UCSD-AML1 (cell line): ENCODE measurements around the gene SORBS2.

Experiments
- DNase-seq: peaks from one replicate; lab custom pipeline; 2025; ENCODE audit not compliant: unreplicated experiment; lab: John Stamatoyannopoulos, UW

The SORBS2 gene

DNA sequence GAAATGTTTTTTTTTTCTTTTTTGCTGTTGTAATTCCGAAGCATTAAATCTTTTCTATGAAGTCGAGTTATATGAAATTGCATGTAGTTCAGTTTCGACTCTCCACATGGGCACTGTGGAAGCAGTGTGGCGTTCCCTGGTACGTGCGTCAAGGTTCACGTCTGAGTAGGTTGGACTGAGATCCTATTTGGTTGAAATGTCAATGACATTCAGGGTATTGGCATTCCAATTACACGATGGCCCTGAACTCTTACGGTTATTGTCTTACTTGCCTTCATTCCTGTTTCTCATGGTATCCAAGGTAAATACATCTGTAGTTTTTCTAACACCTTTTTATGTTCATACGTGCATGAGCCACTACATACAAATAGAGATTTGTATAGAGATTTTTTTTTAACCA is 128.8 kb downstream of the SORBS2 start:
- DNase-seq, result no peak

DNA sequence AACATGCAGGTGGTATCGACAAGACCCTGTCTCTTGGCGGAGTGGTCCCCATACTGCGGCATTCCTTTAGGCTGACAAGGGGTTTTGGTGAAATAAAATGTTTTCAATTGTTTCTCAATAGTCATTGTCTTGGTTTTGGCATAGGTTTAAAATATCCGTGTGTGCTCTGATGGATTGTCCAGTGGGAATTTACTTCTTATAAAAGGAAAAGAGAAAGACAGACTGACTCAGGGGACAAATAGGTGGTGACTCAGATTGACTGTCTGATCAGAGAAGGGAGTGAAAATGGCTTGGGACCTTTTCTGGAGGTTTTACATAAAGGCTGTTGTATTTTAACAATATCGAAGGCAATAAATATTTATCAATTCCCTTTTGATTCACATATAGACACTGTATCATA is 129.8 kb downstream of the SORBS2 start:
- no peak for DNase-seq

DNA sequence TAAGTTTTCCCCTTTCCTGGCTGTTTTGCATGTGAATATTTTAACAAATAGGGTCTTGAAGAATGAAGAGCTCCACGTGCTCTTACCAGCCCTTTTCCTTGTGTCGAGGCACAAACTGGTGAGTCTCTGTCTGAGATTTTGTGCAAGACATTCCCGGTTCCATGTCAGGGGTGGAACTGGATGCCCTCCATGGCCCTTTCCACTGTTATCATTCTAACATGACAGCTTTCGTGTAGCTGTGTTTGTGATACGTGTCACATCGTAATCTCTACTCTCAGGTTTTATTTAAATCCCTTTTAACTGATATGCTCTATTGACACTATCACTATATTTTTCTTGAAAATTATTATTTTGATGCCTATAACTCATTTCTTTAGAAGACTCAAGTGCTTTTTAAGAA is 130.4 kb downstream of the SORBS2 start:
- no peak for DNase-seq

DNA sequence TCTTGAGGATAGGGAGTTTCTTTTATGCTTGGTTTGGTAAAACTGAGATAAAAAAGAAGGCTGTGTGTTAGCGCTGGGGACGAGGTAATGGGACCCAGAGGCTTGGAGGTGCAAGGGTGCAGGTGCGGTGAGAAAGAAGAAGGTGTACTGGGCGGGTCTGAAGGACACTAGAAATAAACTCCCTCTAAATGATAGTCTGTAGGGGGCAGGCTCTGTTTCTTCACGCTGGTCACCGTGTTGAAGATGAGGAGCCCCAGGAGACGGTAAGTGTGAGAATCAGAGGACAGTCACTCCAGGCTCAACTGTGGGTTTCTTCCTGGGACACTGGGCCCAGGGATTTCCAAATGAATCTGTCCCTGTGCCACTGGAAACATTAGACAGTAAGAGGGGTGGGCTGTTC is 131.4 kb downstream of the SORBS2 start:
- DNase-seq, result no peak

DNA sequence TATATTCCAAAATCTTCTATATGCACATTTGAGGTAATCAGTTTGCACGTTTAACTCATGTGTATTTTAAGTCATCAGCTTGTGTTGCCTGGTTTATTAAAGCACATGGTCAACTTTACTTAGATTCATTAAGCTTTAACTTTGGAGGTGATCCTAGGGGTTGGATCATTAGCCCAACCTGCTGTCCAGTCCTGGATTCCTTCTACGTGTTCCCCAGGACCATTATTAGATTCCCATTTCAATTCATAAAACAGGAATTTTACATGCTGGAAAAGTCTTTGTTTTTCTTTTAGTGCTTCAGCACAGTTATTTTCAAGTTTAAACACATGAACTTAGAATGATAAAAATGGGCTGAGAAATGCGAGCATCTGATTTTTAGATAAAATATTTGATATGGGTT is 132.5 kb downstream of the SORBS2 start:
- DNase-seq, result no peak

DNA sequence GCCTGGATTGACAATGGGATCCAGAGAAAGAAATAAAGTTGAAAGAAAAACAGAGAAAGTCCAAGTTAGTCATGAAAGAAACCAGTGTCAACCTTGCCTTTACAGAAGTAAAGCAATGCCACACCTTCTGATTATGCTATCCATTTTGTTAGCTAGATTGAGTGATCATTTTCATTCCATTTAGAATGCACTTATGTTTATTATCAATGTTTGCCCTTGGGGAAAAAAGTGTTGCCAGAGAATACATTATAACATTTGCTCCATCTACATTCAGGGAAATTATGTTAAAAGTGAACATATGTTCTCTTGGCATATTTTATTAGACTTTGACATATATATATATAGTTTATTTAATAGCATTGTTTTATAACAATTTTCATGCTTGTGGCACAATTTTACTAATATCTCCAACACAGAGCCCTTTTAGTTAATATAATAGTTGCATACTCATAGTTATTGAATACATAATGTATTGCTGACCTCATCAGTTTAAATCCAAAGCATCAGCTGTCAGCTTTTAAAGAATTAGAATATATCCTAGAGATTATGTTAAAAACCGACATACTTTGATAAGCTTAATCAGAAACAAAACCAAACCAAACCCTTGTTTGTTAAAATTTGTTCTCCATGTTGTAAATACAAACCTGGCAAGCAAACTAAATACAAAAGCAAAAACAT is 134.2 kb downstream of the SORBS2 start:
- no peak for DNase-seq

DNA sequence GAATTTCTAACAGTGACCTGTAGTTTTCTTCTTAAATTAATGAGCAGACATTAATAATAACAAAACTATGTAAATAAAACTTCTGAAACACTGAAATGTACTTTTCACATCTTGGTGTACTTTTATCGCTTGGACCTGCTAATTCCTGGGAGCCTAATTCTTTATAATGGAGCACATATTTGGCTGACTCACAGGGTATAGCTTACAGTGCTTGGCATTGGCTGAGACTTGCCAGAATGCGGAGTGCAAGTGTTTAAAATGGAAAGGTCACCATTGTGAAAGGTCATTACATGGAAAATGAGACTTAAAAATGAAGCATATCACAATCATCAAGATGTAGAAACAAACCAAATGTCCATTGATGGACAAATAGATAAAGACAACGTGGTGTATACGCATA is 139.4 kb downstream of the SORBS2 start:
- no peak for DNase-seq

DNA sequence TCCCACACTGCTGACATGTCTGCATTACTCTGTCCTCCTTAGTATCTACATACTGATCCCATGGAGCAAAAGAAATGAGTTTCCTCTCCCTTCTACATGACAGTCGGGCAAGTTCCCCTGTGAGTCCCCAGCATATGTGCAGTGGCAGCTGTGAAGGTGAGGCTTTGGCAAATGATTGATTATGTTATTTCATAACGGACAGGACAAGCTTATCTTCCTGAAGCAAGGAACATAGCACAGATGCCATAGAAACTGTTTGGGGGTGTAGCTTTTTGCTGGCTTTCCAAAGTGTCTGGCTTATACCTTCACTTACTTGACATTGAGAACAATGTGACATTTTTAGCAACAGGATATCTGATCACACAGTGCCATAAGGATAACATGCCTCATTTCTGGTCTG is 139.8 kb downstream of the SORBS2 start:
- no peak for DNase-seq

DNA sequence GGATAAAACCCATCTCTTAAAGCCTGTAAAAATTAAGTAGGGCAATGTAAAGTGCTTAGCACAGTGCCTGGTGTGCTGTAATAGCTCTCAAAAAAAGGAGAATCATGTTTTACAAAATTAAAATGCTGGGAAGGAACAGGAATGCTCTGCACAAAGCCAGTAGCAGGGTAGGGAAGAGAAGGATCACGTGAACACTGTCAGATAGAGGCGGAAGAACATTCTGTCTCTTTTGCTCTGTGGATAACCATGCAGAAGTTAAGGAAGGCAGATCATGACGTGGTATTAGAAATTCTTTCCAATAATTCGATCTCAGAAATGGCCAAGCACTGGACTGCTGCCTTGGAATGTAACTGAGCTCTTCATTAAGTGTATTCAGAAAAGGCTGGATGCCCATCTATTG is 140.5 kb downstream of the SORBS2 start:
- DNase-seq, result no peak

DNA sequence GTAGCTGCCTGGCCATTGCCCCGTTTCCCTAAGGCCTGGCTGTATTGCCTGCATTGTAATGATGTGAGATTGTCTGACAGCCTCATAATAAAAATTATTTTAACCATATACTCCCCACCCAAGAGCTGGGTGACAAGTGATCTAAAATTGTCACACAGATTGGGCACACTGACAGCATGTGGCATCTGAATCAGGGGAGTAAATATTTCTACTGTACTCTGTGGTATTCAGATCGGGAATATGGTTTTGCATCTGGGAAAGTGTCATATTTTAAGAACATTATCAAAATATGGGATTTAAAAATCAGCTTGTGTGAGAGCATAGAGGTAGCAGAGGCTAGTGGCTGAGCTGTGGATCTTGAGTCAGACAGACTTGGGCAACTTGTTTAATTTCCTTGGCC is 140.9 kb downstream of the SORBS2 start:
- no peak for DNase-seq

DNA sequence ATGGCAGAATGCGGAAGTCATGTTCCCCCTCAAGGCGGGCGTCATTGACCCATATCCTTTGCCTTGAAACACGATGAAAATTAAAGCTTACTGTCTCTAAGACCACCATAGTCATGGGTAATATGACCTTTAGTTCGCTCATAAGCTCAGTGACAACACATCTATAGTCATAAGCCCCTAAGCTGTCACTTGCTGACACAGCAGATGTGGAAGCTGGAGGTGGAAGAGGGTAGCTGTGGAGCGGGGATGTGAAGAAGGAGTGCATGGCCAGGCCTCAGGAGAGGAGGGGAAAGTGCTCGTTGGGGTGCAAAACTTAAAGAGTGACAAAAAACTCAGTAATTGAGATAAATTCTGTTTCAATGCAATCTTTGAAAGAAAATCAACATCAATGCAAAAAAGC is 142.7 kb downstream of the SORBS2 start:
- DNase-seq, result no peak

DNA sequence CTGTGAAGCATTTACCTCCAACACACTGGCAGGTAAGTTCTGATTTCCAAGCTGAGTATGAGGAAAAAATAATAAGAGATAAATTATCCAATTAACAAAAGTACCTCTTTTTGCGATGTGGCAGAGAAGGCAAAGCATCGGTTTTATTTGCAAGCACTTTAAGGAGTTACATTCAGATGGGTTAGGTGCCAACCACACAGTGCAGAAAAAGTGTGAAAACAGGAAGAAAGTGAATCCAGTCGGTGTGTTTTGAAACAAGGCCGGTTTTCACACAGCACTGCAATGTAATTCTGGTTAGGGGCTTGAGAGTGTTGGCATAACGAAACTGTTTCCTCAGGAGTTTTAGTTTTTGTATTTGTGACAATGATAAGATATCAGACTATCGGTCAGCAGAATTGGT is 145.8 kb downstream of the SORBS2 start:
- no peak for DNase-seq

DNA sequence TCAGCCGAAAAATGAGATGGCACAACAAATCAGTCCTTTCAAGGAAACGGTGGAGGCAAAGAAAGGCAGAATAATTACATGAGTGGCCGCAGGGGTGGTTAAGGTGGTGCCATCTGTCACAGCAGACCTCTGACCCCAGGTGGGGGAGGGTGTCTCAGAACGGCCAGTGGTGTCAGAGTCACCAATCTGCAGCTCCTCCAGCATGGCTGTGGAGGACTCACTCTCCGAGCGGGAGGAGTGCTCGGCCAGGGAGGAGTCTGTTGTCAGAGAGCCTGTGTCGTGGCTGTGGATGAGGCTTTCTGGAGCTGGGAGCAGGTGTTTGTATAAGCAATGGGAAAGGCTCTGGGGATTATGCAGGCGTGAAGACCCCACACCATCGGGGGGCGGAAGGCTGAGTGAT is 146.3 kb downstream of the SORBS2 start:
- no peak for DNase-seq

DNA sequence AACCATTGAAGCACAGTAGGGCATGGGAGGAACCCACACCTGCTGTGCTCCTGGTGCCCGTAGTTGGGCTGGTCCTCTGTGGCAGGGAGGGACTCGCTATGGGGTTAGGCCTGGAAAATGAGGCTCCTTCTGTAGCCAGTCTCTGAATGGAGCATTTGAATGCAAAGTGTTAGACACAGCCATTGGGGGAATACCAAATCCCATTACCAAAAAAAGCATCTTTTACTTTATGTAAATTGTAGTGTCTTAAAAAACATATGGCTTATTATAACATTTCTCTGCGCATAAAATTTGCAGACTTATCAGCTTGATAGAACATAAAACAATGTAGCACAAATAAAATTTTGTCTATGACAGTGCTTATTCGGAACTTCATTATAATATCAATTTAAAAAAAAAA is 147.5 kb downstream of the SORBS2 start:
- DNase-seq, result no peak

DNA sequence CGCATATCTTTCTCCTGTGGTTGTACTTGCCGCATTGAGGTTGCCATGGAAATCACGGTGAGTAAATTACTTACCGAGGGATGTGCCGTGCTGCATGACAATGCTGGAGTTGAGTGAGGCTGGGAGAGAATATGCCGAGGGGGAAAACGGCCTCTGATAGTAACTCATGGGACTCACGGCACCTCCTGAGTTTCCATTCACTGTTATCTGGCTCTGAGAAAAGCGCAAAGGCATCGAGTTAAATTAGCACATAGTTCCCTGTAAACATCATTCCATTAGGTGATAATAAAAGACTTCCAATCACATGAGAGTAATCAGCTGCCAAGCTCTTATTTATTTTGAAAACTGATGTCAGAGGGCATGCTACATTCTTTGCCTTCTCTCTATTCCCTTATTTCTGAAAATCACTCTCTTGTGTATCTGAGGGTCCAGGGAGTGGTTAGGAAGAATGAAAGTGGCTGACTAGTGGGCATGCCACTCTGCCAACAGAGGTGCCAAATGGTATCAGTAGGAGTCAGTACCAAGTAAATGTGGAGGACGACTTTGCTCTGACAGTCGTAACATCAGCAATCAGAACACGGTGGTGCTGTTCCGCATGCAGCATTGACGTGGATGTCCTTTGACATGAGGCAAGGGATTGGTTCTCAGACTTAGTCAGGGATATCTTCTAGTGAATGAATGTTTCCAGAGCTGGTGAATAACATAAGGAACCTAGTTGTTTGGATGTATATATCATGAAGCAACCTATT is 149.8 kb downstream of the SORBS2 start:
- no peak for DNase-seq

DNA sequence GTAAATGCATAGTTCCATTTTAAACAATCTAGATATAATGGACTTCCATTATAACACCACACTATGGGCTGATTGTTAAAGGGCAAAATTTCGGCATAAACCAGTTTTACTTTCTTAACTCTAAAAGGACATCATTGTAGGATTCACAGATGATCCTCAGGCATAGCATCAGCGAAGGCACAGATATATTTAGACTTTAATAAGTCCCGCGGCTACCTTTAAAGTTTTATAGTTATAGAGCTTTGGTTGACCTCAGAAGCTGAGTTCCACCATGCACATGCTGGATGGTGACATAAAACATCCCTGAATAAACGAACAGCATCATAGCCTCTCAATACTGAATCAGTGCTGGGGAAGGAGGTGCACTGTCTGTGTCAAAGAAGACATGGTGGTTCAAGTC is 151.7 kb downstream of the SORBS2 start:
- no peak for DNase-seq

DNA sequence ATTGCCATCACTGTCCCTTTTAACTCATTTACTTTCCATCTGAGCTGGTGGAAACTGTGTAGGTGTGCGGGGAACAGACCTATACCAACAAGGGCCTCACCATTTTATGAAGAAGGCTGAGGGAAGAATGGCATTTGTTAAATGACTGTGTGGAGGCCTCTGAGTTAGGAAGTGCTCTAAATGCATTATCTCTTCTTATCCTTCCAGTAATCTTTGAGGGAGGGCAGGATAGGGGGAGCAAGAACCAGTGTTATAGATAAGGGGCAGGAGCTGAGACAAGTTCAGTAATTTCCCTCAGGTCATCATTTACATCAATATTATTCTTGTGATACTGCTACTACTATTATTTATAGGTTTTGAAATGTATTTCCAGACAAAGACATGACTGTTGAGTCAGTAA is 154.3 kb downstream of the SORBS2 start:
- DNase-seq, result no peak

DNA sequence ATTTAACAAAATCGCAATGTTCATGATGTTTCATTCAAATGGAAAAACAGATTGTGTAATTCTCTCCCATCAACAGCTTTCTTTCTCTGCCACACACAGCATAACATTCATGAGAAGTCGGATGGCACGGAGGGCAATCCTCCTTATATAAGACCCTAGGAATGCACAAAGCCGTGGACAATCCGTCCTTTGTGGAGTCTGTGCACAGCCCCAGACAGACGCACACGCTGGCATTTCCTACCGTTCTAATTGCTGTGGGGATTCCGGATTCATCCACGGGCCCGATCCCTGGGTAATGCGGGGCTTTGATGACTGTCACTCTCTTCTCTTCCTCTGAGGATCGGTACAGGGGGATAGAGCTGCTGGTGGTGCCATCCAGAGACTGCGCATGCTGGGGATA is 154.8 kb downstream of the SORBS2 start:
- DNase-seq, result no peak

DNA sequence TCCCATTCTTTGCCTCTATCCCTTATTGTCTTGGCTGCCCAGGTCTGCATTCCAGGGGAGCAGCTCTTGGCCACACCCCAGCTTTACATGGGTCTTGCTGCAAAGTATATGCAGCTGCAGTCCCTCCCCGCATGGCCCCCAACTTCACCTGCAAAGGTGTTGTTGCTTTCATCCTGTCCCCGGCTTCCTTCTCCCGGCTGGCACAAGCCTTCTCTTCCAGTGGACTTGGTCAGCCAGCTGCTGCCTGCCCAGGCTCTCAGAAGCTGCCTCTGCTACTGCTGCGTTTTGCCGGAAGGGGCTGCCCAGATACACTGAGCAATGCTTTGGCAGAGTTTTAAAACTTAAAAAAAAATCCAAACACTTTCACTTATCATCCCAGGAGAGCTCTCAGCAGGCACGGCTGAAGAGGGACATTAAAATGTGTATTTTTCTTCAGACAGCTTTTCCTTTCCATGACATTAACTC is 155.5 kb downstream of the SORBS2 start:
- no peak for DNase-seq

DNA sequence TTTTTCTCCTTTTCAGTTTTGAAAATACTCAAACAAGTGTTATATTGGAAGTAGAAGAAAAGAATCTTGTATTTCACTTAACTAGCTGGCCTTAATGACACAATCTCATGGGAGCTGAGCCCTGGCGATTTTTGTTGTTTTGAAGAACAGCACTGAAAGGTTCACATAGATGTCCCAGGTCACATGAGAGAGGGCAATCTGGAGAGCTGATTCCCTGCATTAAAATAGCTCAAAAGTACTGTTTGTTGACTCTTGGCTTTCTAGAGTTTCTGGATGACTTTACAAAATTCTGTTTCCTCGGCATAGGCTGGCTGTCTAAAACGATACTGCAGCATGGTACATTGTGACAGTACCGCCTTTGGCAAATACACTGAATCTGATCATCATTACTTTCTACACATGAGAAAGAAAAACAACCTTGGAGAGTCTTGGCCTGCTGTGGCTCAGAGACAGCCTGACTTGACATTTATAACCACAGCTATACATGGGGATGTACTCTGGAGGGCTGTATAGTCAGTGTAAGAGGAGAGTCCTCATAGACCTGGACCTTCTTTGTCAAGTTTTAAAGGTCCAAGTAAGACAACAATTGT is 156.9 kb downstream of the SORBS2 start:
- DNase-seq, result no peak

DNA sequence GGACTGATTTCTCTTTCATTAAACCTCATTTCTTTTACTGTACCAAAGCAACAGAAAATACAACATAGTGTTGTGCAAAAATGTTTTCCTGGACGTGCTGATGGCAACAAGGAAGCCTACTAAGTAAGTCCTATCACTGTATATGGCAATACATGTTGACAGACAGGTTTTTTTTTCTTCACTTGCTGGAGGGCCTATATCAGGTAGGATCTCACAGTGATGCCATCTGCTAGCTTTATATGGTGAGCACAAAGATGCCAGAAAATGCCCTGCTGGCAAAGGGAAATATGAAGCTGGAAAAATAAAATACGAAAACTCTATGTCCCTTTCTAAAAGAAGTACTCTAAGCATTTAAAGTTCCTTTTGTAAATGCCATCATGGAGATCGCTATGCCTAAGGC is 157.7 kb downstream of the SORBS2 start:
- no peak for DNase-seq

DNA sequence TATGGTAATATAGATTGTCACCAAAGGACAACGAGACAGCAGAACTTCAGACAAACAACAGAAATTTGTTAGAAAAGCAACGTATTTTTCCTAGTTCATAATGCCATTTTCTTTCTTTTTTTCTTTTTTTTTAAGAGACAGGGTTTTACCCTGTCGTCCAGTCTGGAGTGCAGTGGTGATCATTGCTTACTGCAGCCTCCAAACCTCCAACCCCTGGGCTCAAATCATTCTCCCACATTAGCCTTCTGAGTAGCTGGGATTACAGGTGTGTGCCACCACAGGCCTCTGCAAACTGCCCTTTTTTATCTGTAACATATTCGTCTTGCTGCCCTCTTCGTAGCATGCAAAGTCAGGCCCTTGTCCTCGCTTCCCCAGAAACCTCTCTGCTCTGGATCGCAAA is 160.1 kb downstream of the SORBS2 start:
- no peak for DNase-seq
